ENCODE data around the gene PTGER1. TPM values are rescaled to one million over a fixed set of nuclear protein-coding genes. Genes with fewer than 3 reads are reported as not detected.

PTGER1 gene
- total and polyA plus RNA-seq, 4 donors = 0.15 to 0.42 (median 0.22) TPM; not detected in 1

GRCh38 chr19:14497228-14497921 is 22.2 kb upstream of the PTGER1 start:
- H3K27ac ChIP-seq (ENCODE audit: low read depth in 1 of 2, low read length in 2 of 2) = peak overlapping the region; percentile 32 to 40
- H3K4me1 ChIP-seq (ENCODE audit: control insufficient read depth in 4 of 4, insufficient read depth in 4 of 4, low read length in 3 of 4) = peaks cover 3 to 33% (median 25%) of the 10 kb centered on the region in 4 donors
- 39% methylated on average over 6 of the region's 6 CpGs for WGBS
- H3K9ac ChIP-seq (ENCODE audit: low read depth in 1 of 2, low read length in 2 of 2) = no peak overlapping the region
- no peak overlapping the region for H3K4me3 ChIP-seq (ENCODE audit: low read depth in 1 of 3, low read length in 3 of 3)
- H3K27me3 ChIP-seq (ENCODE audit: control insufficient read depth in 4 of 4, insufficient read depth in 4 of 4, low read length in 3 of 4) = no peaks in the 10 kb centered on the region
- peaks cover 0 to 3% (median 0%) of the 10 kb centered on the region in 4 donors for H3K36me3 ChIP-seq (ENCODE audit: control insufficient read depth in 4 of 4, insufficient read depth in 3 of 4, low read depth in 1 of 4, low read length in 3 of 4)
- peak; percentile 29 to 32 for TF ChIP-seq HNF4A (conservative IDR thresholded peaks at IDR 0.05)
- no peak for TF ChIP-seq FOXA1 (IDR thresholded peaks at IDR 0.05)
- TF ChIP-seq NR2F2 (IDR thresholded peaks at IDR 0.05) = peak; percentile 66
- TF ChIP-seq, protein P1, sequence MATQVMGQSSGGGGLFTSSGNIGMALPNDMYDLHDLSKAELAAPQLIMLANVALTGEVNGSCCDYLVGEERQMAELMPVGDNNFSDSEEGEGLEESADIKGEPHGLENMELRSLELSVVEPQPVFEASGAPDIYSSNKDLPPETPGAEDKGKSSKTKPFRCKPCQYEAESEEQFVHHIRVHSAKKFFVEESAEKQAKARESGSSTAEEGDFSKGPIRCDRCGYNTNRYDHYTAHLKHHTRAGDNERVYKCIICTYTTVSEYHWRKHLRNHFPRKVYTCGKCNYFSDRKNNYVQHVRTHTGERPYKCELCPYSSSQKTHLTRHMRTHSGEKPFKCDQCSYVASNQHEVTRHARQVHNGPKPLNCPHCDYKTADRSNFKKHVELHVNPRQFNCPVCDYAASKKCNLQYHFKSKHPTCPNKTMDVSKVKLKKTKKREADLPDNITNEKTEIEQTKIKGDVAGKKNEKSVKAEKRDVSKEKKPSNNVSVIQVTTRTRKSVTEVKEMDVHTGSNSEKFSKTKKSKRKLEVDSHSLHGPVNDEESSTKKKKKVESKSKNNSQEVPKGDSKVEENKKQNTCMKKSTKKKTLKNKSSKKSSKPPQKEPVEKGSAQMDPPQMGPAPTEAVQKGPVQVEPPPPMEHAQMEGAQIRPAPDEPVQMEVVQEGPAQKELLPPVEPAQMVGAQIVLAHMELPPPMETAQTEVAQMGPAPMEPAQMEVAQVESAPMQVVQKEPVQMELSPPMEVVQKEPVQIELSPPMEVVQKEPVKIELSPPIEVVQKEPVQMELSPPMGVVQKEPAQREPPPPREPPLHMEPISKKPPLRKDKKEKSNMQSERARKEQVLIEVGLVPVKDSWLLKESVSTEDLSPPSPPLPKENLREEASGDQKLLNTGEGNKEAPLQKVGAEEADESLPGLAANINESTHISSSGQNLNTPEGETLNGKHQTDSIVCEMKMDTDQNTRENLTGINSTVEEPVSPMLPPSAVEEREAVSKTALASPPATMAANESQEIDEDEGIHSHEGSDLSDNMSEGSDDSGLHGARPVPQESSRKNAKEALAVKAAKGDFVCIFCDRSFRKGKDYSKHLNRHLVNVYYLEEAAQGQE (IDR thresholded peaks at IDR 0.05) = no peak
- peak; percentile 15 for TF ChIP-seq YY1 (IDR thresholded peaks at IDR 0.05)
- TF ChIP-seq, protein P2, sequence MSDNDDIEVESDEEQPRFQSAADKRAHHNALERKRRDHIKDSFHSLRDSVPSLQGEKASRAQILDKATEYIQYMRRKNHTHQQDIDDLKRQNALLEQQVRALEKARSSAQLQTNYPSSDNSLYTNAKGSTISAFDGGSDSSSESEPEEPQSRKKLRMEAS (IDR thresholded peaks at IDR 0.05) = no peak
- TF ChIP-seq CTCF (IDR thresholded peaks at IDR 0.05; ENCODE audit: low read depth, low read length, missing input control) = no peak
- peak; percentile 20 to 44 for TF ChIP-seq RXRA (IDR thresholded peaks at IDR 0.05)
- TF ChIP-seq, protein P3, sequence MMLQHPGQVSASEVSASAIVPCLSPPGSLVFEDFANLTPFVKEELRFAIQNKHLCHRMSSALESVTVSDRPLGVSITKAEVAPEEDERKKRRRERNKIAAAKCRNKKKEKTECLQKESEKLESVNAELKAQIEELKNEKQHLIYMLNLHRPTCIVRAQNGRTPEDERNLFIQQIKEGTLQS (IDR thresholded peaks at IDR 0.05) = no peak
- no peak for TF ChIP-seq TAF1 (conservative IDR thresholded peaks at IDR 0.05)
- TF ChIP-seq GABPA (IDR thresholded peaks at IDR 0.05 in 1 of 2, conservative IDR thresholded peaks at IDR 0.05 in 1 of 2) = no peak
- peak; percentile 47 for TF ChIP-seq SP1 (IDR thresholded peaks at IDR 0.05)
- no peak for TF ChIP-seq JUND (IDR thresholded peaks at IDR 0.05)
- no peak for DNase-seq (ENCODE audit: low spot score)
- no peaks in the 10 kb centered on the region for H3K9me3 ChIP-seq (ENCODE audit: control insufficient read depth in 4 of 4, low read length in 3 of 4)

GRCh38 chr19:14496834-14497227 is 21.7 kb upstream of the PTGER1 start:
- Histone ChIP-seq H3K9me3 (ENCODE audit: control insufficient read depth in 4 of 4, low read length in 3 of 4) (no peaks in the 10 kb centered on the region), H3K36me3 (ENCODE audit: control insufficient read depth in 4 of 4, insufficient read depth in 3 of 4, low read depth in 1 of 4, low read length in 3 of 4) (peaks cover 0 to 3% (median 0%) of the 10 kb centered on the region in 4 donors), H3K4me3 (ENCODE audit: low read depth in 1 of 3, low read length in 3 of 3) (no peak overlapping the region), H3K27ac (ENCODE audit: low read depth in 1 of 2, low read length in 2 of 2) (peak overlapping the region; percentile 32 to 40), H3K27me3 (ENCODE audit: control insufficient read depth in 4 of 4, insufficient read depth in 4 of 4, low read length in 3 of 4) (no peaks in the 10 kb centered on the region), H3K9ac (ENCODE audit: low read depth in 1 of 2, low read length in 2 of 2) (no peak overlapping the region), H3K4me1 (ENCODE audit: control insufficient read depth in 4 of 4, insufficient read depth in 4 of 4, low read length in 3 of 4) (peaks cover 3 to 30% (median 21%) of the 10 kb centered on the region in 4 donors)
- WGBS = 46% methylated on average over 7 of the region's 7 CpGs
- TF ChIP-seq YY1 (IDR thresholded peaks at IDR 0.05) = no peak
- no peak for TF ChIP-seq CTCF (IDR thresholded peaks at IDR 0.05; ENCODE audit: low read depth, low read length, missing input control)
- TF ChIP-seq JUND (IDR thresholded peaks at IDR 0.05) = no peak
- no peak for TF ChIP-seq NR2F2 (IDR thresholded peaks at IDR 0.05)
- no peak for TF ChIP-seq HNF4A (conservative IDR thresholded peaks at IDR 0.05)
- no peak for TF ChIP-seq TAF1 (conservative IDR thresholded peaks at IDR 0.05)
- TF ChIP-seq SP1 (IDR thresholded peaks at IDR 0.05) = no peak
- no peak for TF ChIP-seq EGR1 (IDR thresholded peaks at IDR 0.05; ENCODE audit: low read depth in 2 of 2)
- no peak for TF ChIP-seq HNF4G (IDR thresholded peaks at IDR 0.05)
- no peak for TF ChIP-seq RAD21 (IDR thresholded peaks at IDR 0.05)
- no peak for TF ChIP-seq FOXA1 (IDR thresholded peaks at IDR 0.05)
- TF ChIP-seq, protein P2 (IDR thresholded peaks at IDR 0.05) = no peak
- TF ChIP-seq, protein P3 (IDR thresholded peaks at IDR 0.05) = no peak
- TF ChIP-seq, protein P1 (IDR thresholded peaks at IDR 0.05) = no peak
- no peak for TF ChIP-seq GABPA (IDR thresholded peaks at IDR 0.05 in 1 of 2, conservative IDR thresholded peaks at IDR 0.05 in 1 of 2)
- DNase-seq (ENCODE audit: low spot score) = no peak

Data from liver (tissue), 9 donors.